ENCODE data around the gene SLC22A6.

Gene SLC22A6, protein sequence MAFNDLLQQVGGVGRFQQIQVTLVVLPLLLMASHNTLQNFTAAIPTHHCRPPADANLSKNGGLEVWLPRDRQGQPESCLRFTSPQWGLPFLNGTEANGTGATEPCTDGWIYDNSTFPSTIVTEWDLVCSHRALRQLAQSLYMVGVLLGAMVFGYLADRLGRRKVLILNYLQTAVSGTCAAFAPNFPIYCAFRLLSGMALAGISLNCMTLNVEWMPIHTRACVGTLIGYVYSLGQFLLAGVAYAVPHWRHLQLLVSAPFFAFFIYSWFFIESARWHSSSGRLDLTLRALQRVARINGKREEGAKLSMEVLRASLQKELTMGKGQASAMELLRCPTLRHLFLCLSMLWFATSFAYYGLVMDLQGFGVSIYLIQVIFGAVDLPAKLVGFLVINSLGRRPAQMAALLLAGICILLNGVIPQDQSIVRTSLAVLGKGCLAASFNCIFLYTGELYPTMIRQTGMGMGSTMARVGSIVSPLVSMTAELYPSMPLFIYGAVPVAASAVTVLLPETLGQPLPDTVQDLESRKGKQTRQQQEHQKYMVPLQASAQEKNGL

DNA sequence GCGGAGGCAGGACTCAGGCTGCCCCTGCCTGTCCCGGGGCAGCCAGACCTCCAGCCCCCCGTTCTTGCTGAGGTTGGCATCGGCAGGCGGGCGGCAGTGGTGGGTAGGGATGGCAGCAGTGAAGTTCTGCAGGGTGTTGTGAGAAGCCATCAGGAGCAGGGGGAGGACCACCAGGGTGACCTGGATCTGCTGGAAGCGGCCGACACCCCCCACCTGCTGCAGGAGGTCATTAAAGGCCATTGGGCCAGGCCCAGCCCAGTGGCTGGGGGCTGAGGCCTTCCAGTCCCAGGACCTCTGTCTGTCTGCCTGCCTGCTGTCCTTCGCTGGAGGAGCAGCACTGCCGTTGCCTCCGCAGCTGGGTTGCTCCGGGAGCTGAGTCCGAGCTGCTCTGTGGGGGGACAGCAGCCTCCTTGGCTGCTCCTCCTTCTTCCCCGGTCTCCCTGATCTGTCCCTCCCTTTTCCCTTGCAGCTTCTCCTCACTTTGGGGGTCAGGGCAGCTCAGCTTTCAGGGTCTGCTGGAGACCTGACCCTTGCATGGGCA, at the start of gene SLC22A6:
SLC22A6 (minus strand) TSS at position 517 of the 541 bp plus-strand sequence; CDS start at position 240, 277 bp downstream.
- DNase-seq: no peak

DNA sequence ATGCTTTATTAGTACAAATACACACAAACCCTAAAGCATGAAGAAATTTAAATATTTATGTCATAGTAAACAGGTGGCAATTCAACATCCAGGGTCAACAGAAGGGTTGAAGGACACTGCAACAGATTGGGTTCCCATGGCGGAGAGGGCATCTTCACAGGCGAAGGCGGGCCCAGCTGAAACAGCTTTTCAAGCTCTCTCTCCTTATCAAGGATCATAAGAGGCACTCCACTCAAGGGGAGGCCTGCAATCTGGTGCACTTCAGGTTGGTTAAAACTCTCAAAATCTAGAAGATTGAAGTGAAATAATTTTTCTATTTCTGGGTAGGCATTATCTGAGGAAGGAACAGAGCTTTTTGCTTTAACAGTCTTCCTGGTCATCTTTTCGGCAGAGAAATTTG, 47.7 kb upstream of the SLC22A6 start:
- no peak for DNase-seq

DNA sequence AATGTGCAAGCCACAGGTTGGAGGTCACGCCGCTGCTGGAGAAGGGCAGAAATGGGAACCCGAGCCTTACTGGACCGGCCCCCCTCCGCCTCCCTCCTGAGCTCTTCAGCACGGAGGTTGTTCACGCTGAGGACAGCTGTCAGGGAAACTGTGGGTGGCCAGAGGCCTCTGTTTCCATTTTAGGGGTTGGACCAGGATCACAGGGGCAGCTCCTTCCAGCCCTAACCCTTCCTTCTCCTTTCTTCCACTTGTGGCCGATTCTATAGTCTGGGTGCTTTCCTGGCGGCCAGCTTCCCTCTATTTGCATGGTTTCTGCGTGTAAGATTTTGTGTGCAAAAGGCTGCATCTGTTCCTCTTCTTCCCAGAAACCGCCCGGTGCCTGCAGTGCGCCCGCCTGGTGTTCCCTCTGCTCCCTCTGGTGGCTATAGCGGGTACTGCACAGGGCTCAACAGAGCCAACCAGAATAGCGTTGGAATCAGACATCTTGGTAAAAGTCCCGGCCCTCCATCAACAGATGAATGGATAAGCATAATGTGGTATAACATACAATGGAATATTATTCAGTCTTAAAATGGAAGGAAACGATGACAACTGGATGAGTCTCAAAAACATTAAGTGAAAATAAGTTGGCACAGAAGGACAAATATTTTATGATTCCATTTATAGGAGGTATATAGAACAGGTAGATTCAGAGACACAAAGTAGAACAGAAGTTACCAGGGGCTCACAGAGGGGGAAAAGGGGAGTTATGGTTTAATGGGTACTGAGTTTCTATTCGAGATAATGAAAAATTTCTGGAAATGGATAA, 39.3 kb upstream of the SLC22A6 start:
- peak; percentile 96 to 97 (median 96) for DNase-seq

DNA sequence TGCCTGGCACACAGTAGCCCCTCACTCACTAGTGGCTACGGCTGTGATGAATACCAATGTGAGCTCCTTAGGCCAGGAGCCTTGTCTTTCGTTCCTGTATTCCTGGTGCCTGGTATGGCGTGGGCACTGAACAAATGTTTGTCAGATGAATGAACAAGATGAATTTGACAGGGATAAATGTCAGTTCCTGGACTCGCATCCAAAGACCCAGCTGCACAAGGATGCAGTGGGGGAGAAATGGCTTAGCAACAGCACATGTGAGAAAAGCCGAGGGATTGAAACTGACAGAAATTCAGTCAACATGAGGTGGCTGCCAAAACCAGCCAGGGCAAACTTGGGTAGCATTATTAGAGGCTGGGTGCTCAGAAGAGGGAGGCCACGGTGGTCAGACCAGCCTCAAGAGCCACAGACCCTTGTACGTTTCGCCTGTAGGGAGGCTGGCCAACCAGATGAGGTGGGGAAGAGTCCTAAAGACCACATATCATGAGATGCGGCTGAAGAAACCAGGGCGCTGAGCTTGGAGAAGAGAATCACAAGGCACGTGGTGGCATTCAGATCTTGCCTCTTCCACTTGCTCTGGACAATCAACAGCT, 38.6 kb upstream of the SLC22A6 start:
- DNase-seq: no peak

DNA sequence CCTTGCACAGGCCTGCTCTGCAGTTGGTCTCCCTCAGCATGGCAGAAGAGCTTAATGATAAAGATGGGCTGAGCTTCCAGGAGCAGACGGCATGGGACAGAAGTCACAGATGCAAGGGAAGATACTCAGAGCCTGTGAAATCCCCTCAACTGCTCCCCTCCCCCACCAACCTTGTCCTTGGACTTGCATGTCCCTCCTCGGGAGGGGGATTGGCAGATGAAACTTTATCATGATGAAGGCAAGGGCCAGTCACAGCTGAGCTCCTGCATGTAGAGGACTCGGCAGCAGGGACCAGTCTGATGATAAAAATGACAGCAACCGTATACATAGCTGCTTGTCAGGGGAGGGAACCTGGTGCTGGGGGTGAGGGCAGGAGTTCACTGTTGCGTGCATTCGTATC, 37.7 kb upstream of the SLC22A6 start:
- DNase-seq: no peak

DNA sequence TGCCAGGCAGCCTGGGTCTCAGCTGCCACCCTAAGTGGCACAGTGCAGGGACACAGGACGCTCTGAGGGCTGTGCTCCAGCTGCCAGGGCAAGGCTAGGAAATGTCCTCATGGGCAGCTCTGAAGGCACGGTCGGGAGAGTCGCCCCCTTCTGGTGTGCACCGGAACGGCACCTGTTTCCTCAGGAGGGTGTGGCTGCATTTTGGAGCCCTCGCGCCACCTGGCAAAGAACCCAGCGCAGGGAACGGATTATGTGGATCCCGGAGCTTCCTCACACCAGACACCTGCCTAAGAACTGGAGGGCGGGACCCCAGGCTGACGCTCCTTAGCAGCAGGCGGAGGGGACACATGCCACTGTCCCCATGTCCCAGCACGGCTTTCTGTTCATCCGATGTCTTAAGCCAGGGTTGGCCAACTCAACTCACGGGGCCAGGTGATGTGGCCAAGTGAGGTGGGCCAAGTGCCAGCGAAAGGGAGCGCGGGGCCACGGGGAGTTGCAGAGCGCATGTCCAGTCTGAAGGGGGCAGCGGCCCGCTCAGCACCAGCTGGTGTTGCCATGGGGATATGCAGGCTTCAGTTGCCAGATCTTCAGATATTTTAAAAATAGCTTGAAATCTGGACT, 36.0 kb upstream of the SLC22A6 start:
- DNase-seq: peak; percentile 24 to 34 (median 31)

DNA sequence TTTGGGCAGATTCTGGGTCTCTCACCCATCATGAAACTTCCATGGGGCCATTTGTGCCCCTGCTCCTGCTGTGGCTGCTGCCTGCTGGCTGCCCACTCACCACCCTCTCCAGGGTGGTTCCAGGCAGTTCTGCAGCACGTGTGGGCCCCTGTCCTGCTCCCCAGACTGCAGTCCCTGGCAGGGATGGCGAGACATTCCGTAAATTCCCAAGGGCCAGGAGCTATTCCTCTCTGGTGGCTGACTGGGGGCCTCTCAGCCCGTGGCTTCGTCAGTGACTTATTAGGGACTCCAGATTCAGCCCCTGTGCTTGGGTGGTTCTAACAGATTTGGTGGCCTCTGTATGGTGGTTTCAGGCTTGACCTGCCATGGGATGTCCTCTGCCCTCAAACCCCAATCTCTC, 34.7 kb upstream of the SLC22A6 start:
- DNase-seq: no peak

DNA sequence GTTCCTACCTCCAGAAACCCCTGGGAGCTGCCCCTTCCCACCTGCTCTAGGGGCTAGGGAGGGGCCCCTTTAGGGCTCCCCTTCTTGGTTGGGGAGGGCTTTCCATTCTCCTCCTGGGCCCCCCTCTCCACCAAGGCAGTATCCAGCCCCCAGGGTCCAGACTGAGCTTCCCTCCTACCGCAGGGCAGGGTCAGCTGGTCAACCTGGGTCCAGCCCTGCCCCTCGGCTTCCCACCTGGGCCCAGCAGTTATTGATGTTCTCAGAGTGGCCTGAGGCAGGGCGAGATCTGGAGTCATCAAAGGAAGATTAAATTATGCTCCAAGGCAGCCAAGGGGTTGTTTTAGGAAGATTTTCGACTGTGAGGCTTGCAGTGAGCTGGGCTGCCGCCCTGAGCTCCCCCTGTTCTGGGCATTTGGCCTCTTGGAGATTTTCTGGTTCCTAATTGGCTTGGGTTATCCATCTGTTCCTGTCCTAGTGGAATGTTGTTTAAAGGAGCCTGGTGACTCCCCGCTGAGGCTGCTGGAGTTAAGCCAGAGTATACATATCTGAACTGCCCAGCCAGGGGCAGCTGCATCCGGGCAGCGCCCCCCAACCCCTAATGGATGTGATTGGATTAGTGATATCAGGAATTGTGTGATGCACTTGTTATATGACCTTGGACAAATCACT, 32.7 kb upstream of the SLC22A6 start:
- no peak for DNase-seq

DNA sequence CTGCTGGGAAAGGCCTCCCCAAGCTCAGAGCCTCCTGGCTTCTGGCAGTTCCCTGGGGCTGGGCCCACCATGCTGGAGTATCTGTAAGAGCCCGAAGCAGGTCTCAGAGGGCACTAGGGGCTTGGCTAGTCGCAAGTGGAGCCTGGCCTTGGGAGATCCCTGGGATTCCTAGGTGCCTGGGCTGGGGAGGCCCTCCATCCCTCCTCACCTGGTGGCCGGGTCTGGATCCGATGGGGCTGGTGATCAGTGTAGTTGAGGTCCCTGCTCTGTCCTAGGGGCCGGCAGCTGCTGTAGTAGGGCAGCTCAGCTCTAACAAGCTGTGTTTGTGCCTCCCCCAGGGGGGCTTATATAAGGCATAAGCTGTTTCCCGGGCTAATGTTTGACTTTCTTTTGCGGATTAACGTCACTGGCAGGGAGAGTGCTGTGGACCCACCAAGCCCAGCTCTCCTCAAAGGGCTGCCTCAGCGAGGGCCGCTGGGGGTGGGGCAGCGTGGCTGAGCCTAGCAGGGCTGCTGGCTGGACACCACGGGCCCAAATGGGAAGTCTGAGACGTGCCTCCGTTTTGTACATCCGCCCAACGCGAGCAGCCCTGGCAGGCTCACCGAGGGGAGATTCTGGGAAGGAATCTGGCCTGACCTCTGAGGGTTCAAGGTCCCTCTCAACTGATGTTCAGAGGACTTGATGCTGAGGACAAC, 30.9 kb upstream of the SLC22A6 start, which contains the start of gene SLC22A8:
SLC22A8 (minus strand) TSS at position 321 of the 695 bp plus-strand sequence. CDS start 883 bp downstream, outside the sequence.
- DNase-seq: no peak

DNA sequence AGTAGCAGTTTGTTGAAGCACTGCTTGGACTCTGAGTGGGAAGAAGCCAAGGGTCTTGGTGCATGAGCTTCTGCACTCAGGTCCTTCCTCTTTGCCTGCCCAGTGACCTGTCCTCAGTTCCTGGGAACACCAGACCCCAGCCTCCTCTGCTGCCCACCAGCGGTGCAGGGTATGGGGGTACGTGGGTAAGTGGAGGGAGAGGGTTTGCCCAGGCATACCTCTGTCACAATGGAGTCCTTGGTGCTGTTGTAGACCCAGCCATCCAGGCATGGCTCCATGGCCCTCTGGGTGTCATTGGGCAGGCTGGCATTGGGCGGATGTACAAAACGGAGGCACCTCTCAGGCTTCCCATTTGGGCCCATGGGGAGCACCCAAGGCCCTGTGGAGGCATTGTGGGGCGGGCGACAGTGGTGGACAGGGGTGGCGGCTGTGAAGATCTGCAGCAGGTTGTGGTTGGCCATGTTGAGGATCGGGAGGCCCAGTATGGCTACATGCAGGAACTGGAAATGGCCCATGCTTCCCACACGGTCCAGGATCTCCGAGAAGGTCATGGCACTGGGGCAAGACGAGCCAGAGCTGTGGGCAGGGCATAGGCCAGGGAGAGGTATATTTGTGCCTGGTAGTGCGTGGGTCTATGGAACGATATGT, 29.8 kb upstream of the SLC22A6 start:
- no peak for DNase-seq

DNA sequence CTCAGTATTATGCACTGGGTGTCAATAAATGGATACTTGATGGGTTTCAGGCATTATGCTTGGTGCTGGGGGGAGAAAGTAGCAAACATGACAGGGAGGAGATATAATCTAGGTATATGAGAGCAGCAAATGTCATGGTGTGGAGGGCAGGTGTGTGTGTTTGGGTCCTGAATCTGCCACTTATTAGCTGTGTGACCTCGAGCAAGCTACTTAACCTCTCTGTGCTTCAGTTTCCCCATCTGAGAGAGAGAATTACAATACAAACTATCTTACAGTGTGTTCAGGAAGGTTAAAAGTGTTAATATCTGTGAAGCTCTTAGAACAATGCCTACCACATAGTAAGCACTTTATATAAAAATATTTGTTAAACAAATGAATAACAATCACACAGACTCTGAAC, 28.1 kb upstream of the SLC22A6 start:
- no peak for DNase-seq

DNA sequence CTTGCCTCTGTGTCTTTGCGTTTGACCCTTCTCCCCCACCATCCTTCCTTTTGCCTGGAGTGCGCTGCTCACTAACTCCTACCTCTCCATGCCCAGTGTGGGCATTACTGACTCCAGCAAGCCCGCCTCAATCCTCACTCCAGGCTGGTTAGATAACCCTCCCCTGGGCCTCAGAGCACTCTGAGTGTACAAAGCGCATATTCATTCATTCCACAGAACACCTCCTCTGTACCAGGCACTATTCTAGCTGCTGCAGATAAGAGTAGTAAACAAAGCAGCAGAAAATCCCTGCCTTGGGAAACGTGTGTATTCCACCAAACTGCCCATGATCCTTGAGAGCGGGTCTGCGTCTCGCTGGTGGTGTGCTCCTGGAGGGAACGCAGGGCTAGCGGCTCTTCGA, 27.7 kb upstream of the SLC22A6 start:
- DNase-seq: no peak

DNA sequence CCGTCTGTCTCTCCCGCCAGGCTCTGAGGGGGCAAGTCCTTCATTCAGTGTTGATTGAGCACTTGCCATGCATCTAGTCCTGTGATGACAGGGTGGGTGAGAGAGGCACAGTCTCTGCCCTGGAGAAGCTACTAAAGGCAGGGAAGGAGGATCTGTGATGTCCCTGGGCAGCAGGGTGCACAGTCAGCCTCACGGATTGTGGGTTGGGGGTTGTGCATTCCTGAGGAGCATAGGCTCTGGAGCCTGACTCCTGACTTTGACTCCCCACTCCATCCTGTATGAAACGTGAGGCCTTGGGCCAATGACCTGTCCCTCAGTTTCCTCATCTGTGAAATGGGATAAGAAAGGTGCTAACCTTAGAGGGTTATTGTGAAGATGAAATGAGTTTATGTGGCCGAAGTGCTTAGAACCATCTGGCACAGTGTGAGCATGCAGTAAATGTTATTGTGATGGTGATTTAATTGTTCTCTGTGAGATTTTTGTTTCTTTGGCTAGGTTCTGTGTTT, 26.2 kb upstream of the SLC22A6 start:
- no peak for DNase-seq

DNA sequence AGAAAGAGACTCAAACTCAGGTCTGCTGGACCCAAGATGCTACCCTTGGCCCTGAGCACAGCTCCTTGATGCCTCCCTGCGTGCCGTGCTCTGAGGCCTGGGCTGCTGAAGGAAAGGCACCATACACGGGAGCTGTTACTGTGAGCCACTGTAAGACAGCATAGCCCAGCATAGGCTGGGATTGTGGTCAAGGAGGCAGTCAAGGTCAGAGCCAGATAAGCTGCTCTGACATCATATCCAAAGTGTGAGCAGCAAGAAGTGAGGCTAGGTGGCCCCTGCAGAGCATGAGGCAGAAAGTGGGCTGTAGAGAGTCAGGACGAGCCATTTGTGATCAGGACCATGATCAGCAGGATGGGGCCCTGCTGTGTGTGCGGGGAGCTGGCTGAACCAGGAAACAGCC, 23.2 kb upstream of the SLC22A6 start:
- DNase-seq: no peak

DNA sequence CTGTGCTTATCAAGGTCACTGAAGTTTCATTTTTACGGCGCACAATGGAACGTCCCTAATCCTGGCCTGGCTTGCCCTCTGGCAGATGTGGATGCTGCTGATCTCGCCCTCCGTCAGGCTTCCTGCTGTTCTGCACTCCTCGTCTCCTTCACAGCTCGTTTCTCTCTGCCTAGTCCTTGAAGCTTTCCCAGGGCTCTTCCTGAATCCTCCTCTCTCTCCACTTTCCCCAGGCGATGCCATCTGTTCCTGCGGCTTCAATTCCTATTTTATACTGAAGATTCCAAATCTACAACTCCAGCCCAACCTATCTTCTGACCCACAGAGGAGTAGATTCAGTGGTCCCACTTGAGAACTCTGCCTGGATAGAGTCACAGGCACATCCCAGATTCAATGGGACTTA, 16.7 kb upstream of the SLC22A6 start:
- DNase-seq: no peak

DNA sequence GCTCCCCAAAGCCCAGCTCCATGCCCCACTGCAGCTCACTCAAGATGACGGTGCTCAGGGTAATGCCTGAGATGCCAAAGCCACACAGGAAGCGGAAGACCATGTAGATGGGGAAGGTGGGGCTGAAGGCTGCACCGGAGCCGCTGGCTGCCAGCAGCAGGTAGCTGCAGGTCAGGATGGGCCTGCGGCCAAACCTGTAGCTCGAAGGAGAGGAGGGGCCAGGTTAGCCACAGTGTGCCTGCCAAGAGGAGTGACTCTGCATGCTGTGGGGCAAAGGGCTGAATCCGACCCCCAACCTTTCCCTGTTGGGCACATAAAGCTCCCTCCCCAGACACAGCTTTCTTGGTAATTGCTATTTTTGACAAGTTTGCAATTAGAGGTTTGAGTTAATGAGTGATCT, 14.9 kb upstream of the SLC22A6 start:
- DNase-seq: no peak

DNA sequence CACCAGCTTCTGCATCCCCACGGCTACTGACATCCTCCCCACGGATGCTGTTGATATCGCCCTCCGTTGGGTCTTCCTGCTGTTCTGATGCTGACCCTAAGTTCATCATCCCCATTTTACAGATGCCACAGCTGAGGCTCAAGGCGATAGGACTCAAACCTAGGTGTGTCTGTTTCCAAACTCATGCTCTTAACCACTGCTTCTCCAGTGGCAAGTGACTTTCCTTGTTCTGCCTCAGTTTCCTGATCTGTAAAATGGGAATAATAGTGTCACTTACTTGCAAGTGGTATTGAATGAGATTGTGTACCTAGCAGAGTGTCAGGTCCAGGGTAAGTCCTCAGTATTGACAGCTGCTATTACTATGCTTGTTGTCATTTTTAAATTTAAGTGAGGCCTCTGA, 14.4 kb upstream of the SLC22A6 start:
- DNase-seq: no peak

DNA sequence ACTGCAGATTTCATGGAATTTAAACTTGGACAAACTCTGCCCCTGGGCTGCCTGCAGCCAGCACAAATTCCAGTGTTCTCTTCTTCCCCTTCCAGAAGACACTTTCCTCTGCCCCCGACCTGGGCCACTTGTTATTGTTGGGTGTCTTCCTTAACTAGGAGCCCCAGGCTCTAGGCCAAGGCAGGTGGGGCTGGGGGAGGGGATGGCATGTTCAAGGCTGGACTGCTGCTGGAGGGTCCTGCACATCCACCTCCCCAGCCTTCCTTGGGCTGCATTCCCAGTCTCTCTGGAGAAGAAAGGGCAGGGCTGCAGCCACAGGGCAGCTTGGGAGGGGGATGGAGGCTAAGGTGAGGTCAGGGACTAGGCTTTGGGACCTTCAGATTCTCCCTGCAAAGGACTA, 11.5 kb upstream of the SLC22A6 start:
- DNase-seq: no peak

DNA sequence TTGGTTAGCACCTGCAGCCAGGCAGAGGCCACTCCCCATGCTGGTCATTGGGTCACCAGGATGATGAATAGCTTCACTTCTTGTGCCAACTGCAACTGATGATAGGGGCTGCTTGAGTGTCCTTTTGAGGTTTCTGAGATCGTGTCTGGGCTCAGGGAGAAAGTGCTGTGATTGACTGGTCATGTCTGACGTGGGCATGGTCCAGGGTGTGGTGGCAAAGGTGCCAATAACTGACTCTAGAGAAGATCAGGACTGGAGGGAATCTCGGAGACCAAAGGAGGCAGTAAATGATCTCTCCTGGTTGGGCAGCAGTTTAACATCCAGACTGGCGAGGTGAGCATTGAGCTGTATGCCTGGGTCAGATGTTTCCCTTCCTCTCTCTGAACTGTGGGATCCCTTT, 10.0 kb upstream of the SLC22A6 start:
- no peak for DNase-seq

DNA sequence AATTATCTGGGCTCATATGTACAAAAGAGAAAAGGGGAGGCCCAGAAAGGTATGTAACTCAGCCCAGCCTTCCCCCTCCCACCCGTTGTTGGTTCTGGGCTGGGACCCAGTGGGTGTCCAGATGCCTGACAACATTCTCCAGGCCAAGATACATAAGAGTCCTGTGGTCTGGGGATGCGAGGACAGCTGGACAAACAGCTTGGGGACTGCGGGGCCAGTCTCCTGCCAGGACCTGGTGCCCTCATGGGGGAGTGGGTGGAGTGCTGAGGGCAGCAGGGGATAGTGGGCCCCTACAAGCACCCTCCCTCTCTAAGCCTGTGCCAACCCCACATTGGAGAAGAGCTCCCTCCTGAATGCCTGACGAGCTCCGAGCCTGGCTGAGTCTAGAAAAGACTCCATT, 3.5 kb upstream of the SLC22A6 start:
- DNase-seq: no peak

All from suppressor macrophage treated with lipopolysaccharide for 1 hour (primary cell).